Kidney glomerular epithelial cell (primary cell): Measurements from ENCODE around the gene SWI5.
"Not testable (repeated sequence)": the region's sequence is repeated elsewhere in the genome, so short reads cannot be mapped to it uniquely, and the experiment has no call there.

Source experiments
- DNase-seq: peaks from one replicate; lab custom pipeline; 2025; lab: John Stamatoyannopoulos, UW

SWI5 gene

GRCh38 chr9:128276008-128276573 lies at the start of gene SWI5:
Gene SWI5 (plus strand): TSS chr9:128276276.
- peak; percentile 100 for DNase-seq

GRCh38 chr9:128226412-128226801 lies 49.7 kb upstream of the SWI5 start:
- DNase-seq = no peak

- not testable (repeated sequence) for DNase-seq
These were observed 45.2 kb upstream of the SWI5 start for GRCh38 chr9:128230897-128231296.

GRCh38 chr9:128231638-128232527 lies 44.2 kb upstream of the SWI5 start:
- no peak for DNase-seq

- no peak for DNase-seq
These were observed 43.3 kb upstream of the SWI5 start for GRCh38 chr9:128232528-128233428.

- no peak for DNase-seq
These were observed 42.2 kb upstream of the SWI5 start for GRCh38 chr9:128233817-128234406.

- no peak for DNase-seq
These were observed 34.0 kb upstream of the SWI5 start for GRCh38 chr9:128242124-128242523.

GRCh38 chr9:128242828-128243214 lies 33.3 kb upstream of the SWI5 start:
- DNase-seq = no peak

GRCh38 chr9:128243215-128244018 lies 32.7 kb upstream of the SWI5 start:
- DNase-seq = no peak

GRCh38 chr9:128244091-128244836 lies 31.8 kb upstream of the SWI5 start:
- DNase-seq = no peak

GRCh38 chr9:128244837-128245231 lies 31.2 kb upstream of the SWI5 start:
- no peak for DNase-seq

GRCh38 chr9:128245421-128246151 lies 30.5 kb upstream of the SWI5 start:
- DNase-seq = no peak

GRCh38 chr9:128246471-128246870 lies 29.6 kb upstream of the SWI5 start:
- DNase-seq = no peak

- no peak for DNase-seq
These were observed 28.8 kb upstream of the SWI5 start for GRCh38 chr9:128247226-128247803.

GRCh38 chr9:128249558-128249907 lies 26.5 kb upstream of the SWI5 start:
- DNase-seq = no peak

GRCh38 chr9:128249908-128250838 lies 25.9 kb upstream of the SWI5 start:
- no peak for DNase-seq

GRCh38 chr9:128250839-128251731 lies 25.0 kb upstream of the SWI5 start:
- DNase-seq = no peak

- DNase-seq = no peak
These were observed 24.4 kb upstream of the SWI5 start for GRCh38 chr9:128251732-128252100.
